Lung (tissue), 12 donors: ENCODE results near the gene HOXB7. TPM values are rescaled to one million over a fixed set of nuclear protein-coding genes. Genes with fewer than 3 reads are reported as not detected.

Experiments used
- ATAC-seq: fragments of 200-7000 bp; cut with Tn5 transposase; one replicate; pipeline ENCODE4 v1.9.1; 2020; ENCODE audit warnings: moderate number of reproducible peaks; ENCODE audit not compliant: insufficient read depth, low FRiP score
- DNase-seq, 3 donors: peaks; one replicate each; pipeline ENCODE4 v3.0.0-alpha.2; 2013 to 2017
- H3K27ac ChIP-seq, 2 donors: one replicate each; pipeline ENCODE4 v1.5.1; 2013; ENCODE audit warnings: mild to moderate bottlenecking in 2 of 2, moderate library complexity in 2 of 2, control low read depth in 1 of 2, inconsistent platforms in 1 of 2, low read depth in 1 of 2, low read length in 1 of 2
- H3K27me3 ChIP-seq, 3 donors: one replicate each; pipeline ENCODE4 v1.5.1; 2013; ENCODE audit warnings: low read length in 2 of 3; ENCODE audit not compliant: control insufficient read depth in 3 of 3, insufficient read depth in 3 of 3
- H3K36me3 ChIP-seq, 4 donors: one replicate each; pipeline ENCODE4 v1.5.1; 2013; ENCODE audit warnings: low read length in 4 of 4, mild to moderate bottlenecking in 1 of 4, moderate library complexity in 1 of 4; ENCODE audit not compliant: control insufficient read depth in 4 of 4, insufficient read depth in 4 of 4
- H3K4me1 ChIP-seq, 5 donors: one replicate each; pipeline ENCODE4 v1.5.1; 2013; ENCODE audit warnings: low read length in 5 of 5, mild to moderate bottlenecking in 2 of 5, moderate library complexity in 1 of 5; ENCODE audit not compliant: control insufficient read depth in 5 of 5, insufficient read depth in 5 of 5
- H3K4me3 ChIP-seq: one replicate; pipeline ENCODE4 v1.5.1; 2013; ENCODE audit warnings: mild to moderate bottlenecking, control low read depth, moderate library complexity
- H3K9ac ChIP-seq, 2 donors: one replicate each; pipeline ENCODE4 v1.5.1; 2013; ENCODE audit warnings: low read length in 2 of 2, control low read depth in 1 of 2; ENCODE audit not compliant: insufficient read depth in 1 of 2
- H3K9me3 ChIP-seq, 4 donors: one replicate each; pipeline ENCODE4 v1.5.1; 2013; ENCODE audit warnings: low read length in 3 of 4, mild to moderate bottlenecking in 1 of 4, moderate library complexity in 1 of 4; ENCODE audit not compliant: control insufficient read depth in 4 of 4, insufficient read depth in 3 of 4
- CTCF ChIP-seq: IDR thresholded peaks from 2 replicates; pipeline ENCODE4 v1.5.1; 2012; ENCODE audit warnings: mild to moderate bottlenecking; ENCODE audit errors: control extremely low read depth, extremely low read depth
- WGBS, 2 donors: extraction: QIAGEN DNeasy Blood & Tissue Kit; methylation state at CpG; one replicate each; pipeline ENCODE4 v1.1.7; 2013; 5-methylcytosine and 5-hydroxymethylcytosine counted together
- polyA plus RNA-seq, 2 donors: library from polyadenylated mRNA; stranded (reverse); fragments of 200-250 nt; gene quantifications; one replicate each; pipeline ENCODE4 v1.2.1, GENCODE V29; 2013
- total RNA-seq, 2 donors: library from RNA; depleted of rRNA in 1 of 2; stranded (reverse); fragments of >200 nt in 1 of 2; gene quantifications; one replicate each; pipeline ENCODE4 v1.2.1, GENCODE V29; 2014 to 2021
- donor health status: control.
- donor health status: control.
- donor health status: Bipolar disorder and iron deficiency.
- donor health status: healthy.
- donor health status: DM: yes; HTN: yes; CAD: no.

HOXB7 gene
- total and polyA plus RNA-seq, 4 donors, result 0.43 to 3.3 (median 2.3) TPM

DNA sequence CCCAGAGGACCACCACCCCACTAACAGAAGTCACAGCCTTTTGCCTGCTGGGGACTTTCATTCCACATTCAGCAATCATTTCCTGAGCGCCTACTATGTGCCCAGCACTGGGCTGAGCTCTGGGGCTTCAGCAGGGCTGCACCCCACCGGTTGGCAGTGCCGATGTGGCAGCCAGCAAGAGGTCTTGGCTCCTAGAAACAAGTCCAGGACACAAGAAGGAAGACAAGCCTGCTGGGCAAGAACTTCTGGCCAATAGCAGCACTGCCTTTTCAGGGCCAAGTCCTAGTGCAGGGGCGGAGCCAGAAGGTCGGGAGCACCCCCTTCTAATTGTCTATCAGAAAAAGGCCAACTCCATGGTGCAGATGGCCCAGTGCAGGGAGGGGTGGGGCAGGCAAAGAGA, 28.3 kb upstream of the HOXB7 start:
- peaks cover 26 to 97% (median 96%) of the 10 kb centered on the region in 3 donors for H3K27me3 ChIP-seq
- 28 to 54% methylated on average over 5 of the region's 5 CpGs for WGBS, 2 donors

DNA sequence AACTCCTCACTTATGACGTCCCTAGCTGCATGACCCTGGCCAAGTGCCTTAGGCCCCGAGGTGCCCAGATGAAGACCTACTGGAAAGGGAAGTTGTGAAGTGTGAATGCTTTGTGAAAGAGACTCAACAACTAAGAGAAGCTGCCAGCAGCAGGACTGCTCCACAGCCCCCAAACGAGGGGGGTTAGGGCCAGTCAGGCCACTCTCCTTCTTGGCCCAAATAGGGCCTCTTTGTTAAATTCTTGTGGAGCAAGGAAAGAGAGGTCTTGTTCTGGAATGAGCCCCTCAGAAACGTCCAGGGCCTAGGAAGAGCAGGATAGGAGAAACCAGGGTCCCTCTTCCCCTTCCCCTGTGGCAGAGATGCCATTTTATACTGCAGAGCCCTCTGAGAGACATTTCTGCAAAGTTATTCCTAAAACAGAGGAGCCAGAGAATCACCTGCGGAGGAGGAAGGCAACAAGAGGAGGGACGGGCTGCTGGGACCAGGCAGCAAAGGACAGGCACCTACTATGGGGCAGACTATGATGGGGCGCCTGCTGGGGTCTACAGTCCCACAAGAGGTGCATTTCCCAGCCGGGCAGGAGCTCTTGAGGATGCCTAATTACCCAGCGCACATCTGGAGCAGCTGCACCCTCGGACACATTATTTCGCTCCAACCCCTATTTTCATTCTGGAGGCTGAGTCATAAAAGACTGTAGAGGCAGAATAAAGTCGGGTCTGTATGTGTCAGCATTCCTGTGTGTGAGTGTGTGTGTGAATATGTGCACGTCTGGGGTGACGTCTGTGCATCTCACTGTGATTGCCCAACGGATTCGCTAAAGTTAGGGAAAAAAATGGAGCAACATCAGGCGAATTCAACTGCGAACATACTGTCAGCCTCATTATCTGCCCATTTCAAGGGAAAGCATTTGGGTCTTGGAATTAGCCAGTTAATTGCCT, 26.8 kb upstream of the HOXB7 start:
- ATAC-seq, result no peak
- WGBS, 2 donors, result 38 to 63% methylated on average over 18 of the region's 18 CpGs

More for the DNA sequence above, 28.3 kb upstream of the HOXB7 start:
- ATAC-seq (no peak), DNase-seq (no peak)
- H3K9me3 ChIP-seq, result peaks cover 0 to 3% (median 0%) of the 10 kb centered on the region in 4 donors
- no peaks in the 10 kb centered on the region for H3K36me3 ChIP-seq
- no peak overlapping the region for H3K27ac ChIP-seq
- no peak overlapping the region for H3K9ac ChIP-seq
- TF ChIP-seq CTCF, result no peak
- no peaks in the 10 kb centered on the region for H3K4me1 ChIP-seq
- H3K4me3 ChIP-seq, result no peak overlapping the region

DNA sequence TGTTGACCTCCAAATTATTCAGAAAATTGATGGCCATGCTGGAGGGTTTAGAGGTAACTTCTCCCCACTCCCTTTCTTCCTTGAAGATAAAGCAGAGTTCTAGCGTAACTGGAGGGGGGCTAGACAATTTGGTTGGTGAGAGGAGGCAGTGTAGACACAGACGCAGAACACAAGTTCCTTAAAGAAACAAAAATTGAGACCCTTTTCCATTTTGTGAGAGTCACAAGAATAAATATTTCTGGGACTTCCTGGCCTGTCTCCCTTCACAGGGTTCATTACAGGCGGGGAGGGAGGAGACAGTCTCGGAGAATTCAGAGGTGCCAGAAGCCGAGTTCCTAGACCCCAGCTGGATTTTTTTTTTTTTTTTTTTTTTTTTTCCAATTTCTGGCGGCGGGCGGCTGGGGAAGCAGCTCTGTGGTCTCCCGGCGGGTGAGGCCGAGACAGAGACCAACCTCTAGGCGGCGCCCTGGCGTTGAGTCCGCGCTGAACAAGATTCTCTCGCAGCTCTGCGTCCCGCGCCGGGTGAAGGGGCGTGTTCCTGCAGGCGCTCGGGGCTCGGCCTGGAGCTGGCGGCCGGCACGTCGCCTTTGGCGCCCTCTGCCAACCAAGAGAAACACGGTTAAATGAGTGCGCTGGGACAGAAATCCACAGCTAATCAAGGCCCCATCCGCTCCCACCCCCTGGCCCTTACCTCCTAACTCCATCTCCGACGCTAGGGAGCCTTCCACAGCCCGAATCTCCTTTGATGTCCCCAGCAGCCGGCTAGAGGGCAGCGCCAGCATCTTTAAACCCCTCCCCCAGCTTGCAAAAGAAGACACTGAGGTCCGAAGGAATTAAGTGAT, 25.6 kb upstream of the HOXB7 start:
- H3K9me3 ChIP-seq, result peaks cover 0 to 4% (median 0%) of the 10 kb centered on the region in 4 donors
- no peaks in the 10 kb centered on the region for H3K4me1 ChIP-seq
- H3K9ac ChIP-seq, result no peak overlapping the region
- H3K27me3 ChIP-seq, result peaks cover 30 to 96% (median 95%) of the 10 kb centered on the region in 3 donors
- H3K36me3 ChIP-seq, result no peaks in the 10 kb centered on the region
- H3K4me3 ChIP-seq, result no peak overlapping the region
- H3K27ac ChIP-seq, result no peak overlapping the region
- DNase-seq, result peak; percentile 88 to 93 (median 90)
- TF ChIP-seq CTCF, result peak; percentile 16
- no peak for ATAC-seq
- WGBS, 2 donors, result 6% methylated on average over 38 to 39 of the region's 39 CpGs

More for the DNA sequence above, 26.8 kb upstream of the HOXB7 start:
- Histone ChIP-seq H3K4me1 (no peaks in the 10 kb centered on the region), H3K27ac (no peak overlapping the region), H3K9me3 (peaks cover 0 to 7% (median 0%) of the 10 kb centered on the region in 4 donors), H3K36me3 (no peaks in the 10 kb centered on the region), H3K9ac (no peak overlapping the region), H3K4me3 (no peak overlapping the region), H3K27me3 (peaks cover 30 to 95% (median 95%) of the 10 kb centered on the region in 3 donors)
- DNase-seq, result no peak
- TF ChIP-seq CTCF, result no peak
